HG03565 (cell line): ENCODE results near the gene MMP15.
A peak's percentile ranks its signal among the peaks of the same experiment; 100 is the strongest.
"Not testable (repeated sequence)": the region's sequence is repeated elsewhere in the genome, so short reads cannot be mapped to it uniquely, and the experiment has no call there.

ENCODE experiments used
- ATAC-seq: cut with Tn5 transposase; IDR thresholded peaks from one replicate; pipeline ENCODE4 v1.9.1; 2021; ENCODE audit warnings: mild to moderate bottlenecking, moderate library complexity; ENCODE audit not compliant: unreplicated experiment

MMP15 gene

GRCh38 chr16:57995721-57996405 lies 29.7 kb upstream of the MMP15 start:
- ATAC-seq, result no peak

GRCh38 chr16:57996406-57997175 lies 29.0 kb upstream of the MMP15 start:
- ATAC-seq, result no peak

GRCh38 chr16:57997176-57997527 lies 28.4 kb upstream of the MMP15 start:
- no peak for ATAC-seq

GRCh38 chr16:57997528-57998265 lies 27.9 kb upstream of the MMP15 start:
- ATAC-seq, result no peak

- no peak for ATAC-seq
Observed at GRCh38 chr16:57998486-57998885, 27.1 kb upstream of the MMP15 start.

DNA sequence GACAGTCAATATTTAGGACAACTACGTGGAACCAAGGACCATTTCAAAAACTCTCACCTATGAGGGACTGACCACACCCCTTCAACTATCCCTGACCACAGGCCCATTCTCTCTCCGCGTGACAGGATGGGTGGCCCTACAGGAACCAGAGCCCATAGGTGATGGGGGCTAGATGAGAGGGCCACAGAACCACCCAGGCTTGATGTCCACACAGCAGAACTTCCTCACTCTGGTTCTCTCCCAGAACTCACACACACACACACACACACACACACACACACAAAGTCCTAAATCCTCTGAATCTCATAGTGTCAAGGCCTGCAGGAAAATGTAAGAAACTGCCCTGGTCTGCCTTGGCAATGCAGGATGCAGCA lies 26.6 kb upstream of the MMP15 start:
- ATAC-seq, result no peak

- no peak for ATAC-seq
Observed at GRCh38 chr16:57999366-57999970, 26.1 kb upstream of the MMP15 start.

DNA sequence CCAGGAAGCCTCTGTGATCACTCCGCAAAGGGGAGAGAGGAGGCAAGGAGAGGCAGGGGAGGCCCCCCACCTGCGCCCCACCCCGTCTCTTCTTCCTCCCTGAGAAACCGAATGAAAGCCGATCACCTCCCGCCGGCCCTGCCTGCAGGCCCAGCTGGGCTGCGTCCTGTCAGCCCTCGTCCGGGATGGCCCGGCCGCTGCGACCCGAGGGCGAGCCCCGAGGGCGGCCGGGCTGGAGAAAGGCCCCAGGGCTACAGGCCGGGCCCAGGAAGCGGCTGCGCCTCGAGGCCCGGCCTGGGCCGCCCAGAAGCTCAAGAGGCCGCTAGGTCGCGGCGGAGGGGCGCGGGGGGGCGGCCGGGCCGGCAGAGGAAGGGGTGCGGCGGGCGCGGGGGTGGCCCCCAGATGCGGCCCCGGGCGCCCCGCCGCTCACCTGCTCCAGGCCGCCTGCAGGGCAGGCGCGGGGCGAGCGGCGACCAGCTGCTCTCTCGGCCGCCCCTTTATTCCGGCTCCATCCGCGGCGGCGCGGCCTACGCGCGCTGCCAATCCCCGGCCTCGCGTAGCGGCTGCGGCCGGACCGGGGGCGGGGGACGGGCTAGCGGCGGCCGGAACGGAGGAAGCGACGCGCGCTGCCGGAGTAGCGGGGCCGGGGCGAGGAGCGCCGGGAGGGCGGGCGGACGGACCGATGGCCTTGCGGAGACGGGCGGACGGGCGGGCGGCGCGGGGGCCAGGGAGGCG lies 25.4 kb upstream of the MMP15 start, which contains the start of gene ZNF319:
Gene ZNF319 (minus strand): TSS at position 702 of the 735 bp plus-strand sequence. CDS start 2,407 bp downstream, outside the sequence.
- ATAC-seq, result peak; percentile 19

DNA sequence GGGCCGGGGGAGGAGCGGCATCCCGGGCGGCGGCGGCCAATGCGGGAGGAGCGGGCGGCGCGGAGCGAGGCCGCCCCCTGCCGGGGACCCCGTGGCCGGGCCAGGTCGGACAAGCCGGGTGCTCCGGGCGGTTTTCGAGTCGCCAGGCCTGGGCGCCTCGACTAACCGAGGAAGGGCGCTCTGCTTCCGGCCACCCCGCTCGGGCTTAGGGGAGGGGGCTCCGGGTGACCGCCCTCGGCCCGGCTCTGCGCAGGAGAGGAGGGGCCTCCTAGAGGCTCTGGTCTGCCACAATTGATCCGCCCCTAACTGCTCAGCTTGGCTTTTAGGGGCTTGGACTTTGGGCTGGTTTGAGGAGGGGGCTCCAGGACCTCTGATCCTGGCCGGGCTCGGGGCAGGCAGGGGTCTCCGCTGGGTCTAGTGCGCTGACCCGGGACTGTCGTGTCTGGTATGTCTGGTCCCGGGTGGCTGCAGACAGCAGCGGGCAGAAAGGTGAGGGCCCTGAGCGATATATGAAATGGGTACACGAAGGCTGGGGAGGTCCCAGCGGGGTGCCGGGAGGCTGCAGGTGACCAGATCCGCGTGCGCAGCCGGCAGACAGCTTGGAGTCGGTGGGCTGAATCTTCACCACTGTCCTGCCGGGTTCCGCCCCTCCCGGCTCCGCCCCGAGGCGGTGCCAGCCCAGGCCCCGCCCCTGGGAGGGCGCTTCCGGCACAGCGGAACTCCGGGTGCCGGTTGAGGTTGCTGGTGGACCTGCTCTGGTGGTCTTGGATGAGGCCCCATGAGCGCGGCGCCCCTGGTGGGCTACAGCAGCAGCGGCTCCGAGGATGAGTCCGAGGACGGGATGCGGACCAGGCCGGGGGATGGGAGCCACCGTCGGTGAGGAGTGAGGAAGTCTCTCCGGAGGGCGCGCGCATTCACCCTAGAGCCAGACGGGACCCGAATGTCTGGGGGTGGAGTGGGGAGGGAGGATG lies 24.6 kb upstream of the MMP15 start, which contains the start of gene USB1:
Gene USB1 (plus strand): TSS at position 702 of the 971 bp plus-strand sequence. CDS start 77 bp downstream, at position 779.
- peak; percentile 72 for ATAC-seq

GRCh38 chr16:58001781-58002415 lies 23.7 kb upstream of the MMP15 start:
- ATAC-seq, result no peak

DNA sequence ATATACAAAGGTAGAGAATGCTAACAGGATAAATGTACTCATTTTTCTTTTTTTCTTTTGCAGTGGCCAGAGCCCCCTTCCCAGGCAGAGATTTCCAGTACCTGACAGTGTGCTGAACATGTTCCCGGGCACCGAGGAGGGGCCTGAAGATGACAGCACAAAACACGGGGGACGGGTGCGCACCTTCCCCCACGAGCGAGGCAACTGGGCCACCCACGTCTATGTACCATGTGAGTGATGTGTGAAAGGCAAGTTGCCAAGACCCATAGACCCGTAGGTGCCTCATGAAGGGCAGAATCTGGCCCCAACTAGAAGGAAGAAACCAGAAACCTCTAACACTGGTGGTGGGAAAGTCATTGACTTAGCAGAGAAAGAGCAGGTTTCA lies 23.1 kb upstream of the MMP15 start:
- ATAC-seq, result no peak

GRCh38 chr16:58002936-58003335 lies 22.6 kb upstream of the MMP15 start:
- ATAC-seq, result no peak

DNA sequence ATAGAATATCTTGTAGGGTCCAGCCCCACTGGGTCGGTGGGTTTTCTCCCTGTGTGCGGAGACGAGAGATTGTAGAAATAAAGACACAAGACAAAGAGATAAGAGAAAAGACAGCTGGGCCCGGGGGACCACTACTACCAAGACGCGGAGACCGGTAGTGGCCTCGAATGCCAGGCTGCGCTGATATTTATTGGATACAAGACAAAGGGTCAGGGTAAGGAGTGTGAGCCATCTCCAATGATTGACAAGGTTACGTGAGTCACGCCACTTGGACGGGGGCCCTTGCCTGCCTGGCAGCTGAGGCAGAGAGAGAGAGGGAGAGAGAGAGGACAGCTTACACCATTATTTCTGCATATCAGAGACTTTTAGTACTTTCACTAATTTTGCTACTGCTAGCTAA lies 20.8 kb upstream of the MMP15 start:
- not testable (repeated sequence) for ATAC-seq

- no peak for ATAC-seq
Observed at GRCh38 chr16:58009856-58010416, 15.6 kb upstream of the MMP15 start.

- no peak for ATAC-seq
Observed at GRCh38 chr16:58010886-58011285, 14.7 kb upstream of the MMP15 start.

GRCh38 chr16:58011652-58012051 lies 13.9 kb upstream of the MMP15 start:
- ATAC-seq, result no peak

DNA sequence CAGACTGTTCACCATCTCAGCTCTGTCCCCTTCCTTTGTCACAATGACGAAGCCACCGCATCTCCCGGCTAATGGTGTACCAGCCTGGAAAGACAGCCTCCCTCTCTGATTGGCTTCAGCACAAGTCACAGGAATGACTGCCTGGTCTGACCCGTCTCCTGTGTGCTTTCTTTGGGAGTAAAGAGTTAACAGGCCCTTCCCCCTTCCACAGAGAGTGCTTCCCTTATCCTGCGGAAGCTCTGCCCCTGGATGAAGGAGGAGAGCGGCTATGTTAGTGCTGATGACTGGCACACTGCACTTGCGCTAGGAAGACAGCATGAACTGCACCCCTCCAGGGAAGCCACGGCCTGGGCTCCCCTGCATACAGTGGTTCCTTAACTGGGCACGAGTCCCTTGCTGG lies 13.1 kb upstream of the MMP15 start:
- ATAC-seq, result no peak

- ATAC-seq, result no peak
Observed at GRCh38 chr16:58013201-58013956, 12.2 kb upstream of the MMP15 start.
